Suppressor macrophage treated with lipopolysaccharide for 4 hours (primary cell): Measurements from ENCODE around the gene HECTD2.
"Not testable (repeated sequence)": the region's sequence is repeated elsewhere in the genome, so short reads cannot be mapped to it uniquely, and the experiment has no call there.

Experiments used
- DNase-seq: peaks from one replicate; pipeline ENCODE4 v3.0.0-alpha.2; 2020

Gene HECTD2

DNA sequence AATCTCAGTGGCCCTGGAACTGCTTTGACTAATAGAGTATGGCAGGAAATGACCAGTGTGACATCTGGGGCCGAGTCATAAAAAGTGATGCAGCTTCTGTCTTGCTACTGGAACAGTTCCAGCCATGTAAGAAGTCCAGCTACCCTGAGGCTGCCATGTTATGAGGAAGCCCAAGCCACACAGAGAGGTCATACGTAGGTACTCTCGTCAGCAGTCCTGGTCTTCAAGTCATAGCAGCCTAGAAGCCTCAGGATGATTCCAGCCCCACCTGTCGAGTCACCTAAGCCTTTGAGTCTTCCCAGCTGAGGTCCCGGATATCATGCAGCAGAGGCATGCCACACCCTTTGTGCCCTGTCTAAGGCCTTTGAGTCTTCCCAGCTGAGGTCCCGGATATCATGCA, 130.6 kb downstream of the HECTD2 start:
- DNase-seq: peak; percentile 42

GRCh38 chr10:91541481-91541880, 131.3 kb downstream of the HECTD2 start:
- DNase-seq: no peak

DNA sequence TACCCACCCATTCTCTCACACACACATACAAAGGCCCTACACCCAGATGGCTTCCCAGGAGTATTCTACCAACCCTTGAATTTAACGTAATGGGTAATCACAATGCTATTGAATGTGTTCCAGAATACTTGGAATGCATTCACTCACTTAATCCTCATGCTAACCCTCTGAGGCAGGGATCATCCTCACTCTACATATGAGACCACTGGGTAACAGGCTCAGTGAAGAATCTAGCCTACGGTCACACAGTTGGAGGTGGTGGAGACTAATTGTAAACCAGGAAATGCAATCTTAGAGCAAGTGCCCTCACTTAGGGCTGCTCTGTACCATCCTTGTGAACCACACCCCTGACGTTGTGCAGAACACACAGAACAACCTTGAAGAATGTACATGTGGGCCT, 135.2 kb downstream of the HECTD2 start:
- no peak for DNase-seq

DNA sequence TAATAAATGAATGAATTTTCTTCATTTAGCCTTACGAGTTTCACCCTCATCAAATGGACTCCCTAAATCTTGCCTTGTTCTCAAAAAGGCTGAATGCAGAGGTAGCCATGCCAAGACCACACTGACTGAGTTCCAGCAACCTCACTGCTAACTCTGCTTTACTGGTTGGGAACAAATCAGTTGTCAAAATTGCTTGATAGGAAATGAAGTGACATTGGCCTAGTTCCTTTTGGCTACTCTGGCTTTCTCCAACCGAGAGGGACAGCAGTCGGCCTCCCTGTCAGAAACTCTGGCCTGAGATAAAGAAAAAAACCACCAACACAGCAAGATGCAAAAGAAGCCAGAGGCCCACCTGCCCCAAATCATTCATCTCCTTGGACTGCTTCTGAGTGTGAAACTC, 135.7 kb downstream of the HECTD2 start:
- DNase-seq: no peak

- DNase-seq: no peak
Measured at GRCh38 chr10:91549262-91549661, 139.1 kb downstream of the HECTD2 start.

GRCh38 chr10:91550021-91550420, 139.9 kb downstream of the HECTD2 start:
- no peak for DNase-seq

- DNase-seq: peak; percentile 16
Measured at GRCh38 chr10:91551856-91552255, 141.7 kb downstream of the HECTD2 start.

DNA sequence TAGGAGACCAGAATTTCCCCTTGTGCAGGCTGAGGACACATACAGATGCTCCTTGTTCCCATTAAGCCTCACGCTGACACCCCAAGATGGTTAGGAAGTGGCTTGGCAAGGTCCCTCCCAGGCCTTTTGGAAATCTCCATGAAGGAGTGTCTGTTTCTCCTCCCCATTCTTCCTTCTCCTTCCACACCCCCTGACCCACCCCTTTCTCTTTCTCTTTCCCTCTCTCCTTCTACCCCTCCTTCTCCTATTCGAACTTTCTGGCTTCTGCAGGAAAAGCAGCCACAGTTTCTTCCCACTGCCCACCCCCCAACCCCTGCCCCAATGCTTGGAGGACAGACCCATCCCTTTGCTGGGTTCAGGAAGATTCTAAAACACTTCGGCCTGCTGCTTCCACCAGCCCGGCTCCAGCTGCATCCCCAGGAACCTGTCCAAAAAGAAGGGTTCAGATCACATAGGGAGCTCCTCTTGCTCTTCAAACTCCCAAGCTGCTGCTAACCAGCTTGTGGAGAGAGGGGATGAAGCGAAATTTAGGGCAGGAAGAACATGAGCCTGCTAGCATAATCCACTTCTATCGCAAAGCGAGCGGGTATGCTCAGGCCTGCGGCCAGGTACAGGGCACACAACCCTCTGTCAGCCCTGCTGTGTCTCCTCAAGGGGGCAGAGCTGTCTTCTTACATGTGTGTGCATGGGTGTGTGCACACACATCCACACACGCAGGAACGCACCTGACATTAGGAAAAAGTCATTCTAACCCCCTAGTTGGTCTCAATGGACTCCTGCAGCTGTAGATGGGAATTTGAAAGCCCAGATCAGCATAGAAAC, 142.3 kb downstream of the HECTD2 start:
- no peak for DNase-seq

DNA sequence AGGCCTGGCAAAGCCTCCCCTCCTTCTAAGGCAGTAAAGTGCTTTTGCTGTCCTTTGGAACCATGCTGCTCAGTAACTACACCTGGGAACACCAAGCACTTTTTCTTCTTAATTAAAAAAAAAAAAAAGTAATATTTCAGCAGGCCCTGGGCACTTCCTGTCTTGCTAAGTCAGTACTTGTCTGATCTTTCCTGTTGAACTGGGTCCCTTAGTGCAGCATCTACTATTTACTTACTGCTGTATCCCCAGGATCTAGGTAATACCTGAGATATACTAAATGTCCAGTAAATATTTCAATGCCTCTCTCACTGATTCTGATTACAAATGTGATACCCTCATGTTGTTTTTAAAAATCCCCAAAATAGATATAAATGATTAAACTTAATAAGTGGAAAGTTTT, 145.3 kb downstream of the HECTD2 start:
- DNase-seq: no peak

- DNase-seq: no peak
Measured at GRCh38 chr10:91556691-91557566, 146.8 kb downstream of the HECTD2 start.

DNA sequence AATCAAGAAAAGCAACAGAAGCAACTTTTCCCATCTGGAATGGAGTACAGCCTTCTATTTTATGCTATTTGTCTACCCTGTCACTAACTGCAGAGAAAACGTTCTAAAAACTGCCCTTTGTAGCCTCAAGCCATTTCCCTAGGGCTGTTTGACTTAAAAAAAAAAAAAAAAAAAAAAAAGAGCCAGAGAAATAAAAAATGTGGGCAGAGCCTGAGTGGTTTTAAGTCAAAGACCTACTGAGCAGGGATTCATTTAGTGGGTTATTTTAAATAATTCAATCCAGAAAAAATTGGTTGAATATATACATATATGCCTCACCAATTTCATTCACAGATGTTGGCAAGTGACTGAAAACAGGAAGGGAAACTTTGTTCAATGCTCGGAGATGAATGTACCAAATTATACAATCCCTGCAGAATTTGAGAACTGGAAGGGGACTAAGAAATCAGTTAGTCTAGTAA, 147.5 kb downstream of the HECTD2 start:
- peak; percentile 25 for DNase-seq

GRCh38 chr10:91558473-91558872, 148.3 kb downstream of the HECTD2 start:
- no peak for DNase-seq

DNA sequence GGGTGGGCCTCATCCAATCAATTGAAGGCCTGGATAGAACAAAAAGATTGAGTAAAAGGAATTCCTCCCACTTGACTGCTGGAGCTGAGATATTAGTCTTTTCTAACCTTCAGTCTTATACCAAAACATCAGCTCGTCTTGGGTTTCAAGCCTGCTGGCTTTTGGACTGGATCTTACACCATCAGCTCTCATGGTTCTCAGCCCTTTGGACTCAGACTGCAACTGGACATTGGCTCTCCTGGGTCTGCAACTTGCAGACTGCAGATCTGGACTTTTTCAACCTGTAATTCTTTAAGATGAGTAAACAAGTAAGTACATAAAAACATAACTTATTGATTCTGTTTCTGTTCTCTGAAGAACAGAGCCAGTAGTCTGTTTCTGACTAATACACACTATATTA, 149.0 kb downstream of the HECTD2 start:
- no peak for DNase-seq

- no peak for DNase-seq
Measured at GRCh38 chr10:91559750-91560149, 149.6 kb downstream of the HECTD2 start.

- not testable (repeated sequence) for DNase-seq
Measured at GRCh38 chr10:91560827-91561226, 150.7 kb downstream of the HECTD2 start.

GRCh38 chr10:91562839-91563581, 152.9 kb downstream of the HECTD2 start:
- DNase-seq: no peak

DNA sequence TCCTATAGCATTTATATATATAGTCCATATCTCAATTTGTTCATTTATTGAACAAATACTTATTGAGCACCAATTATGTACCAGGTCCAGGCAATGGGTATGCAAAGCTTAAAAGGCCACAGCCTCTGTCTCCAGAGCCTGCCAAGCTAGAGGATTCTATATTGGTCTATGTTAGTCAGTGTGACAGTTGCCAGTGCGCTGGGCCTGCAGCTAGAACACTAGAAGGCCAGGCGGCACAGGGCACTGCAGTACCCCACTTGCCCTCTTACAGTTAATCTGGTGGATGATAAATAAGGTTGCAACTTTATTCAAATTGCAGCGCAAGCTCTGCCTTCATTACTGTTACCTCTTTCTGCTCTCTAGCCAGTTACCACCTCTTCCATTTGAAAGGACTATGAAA, 153.9 kb downstream of the HECTD2 start:
- no peak for DNase-seq
